HepG2 (cell line): ENCODE data around the gene VAMP5. TPM values are rescaled to one million over a fixed set of nuclear protein-coding genes. Genes with fewer than 3 reads are reported as not detected.

Experiments used
- AGO1 ChIP-seq: fragments of 200-400 bp; formaldehyde crosslinking; IDR thresholded peaks from 2 replicates; pipeline ENCODE4 v1.6.1; 2017; ENCODE audit warnings: mild to moderate bottlenecking, low read depth, low read length, moderate library complexity; ENCODE audit not compliant: poor library complexity, severe bottlenecking
- HDAC1 ChIP-seq: sonication (generic); formaldehyde crosslinking; IDR thresholded peaks from 2 replicates; pipeline ENCODE4 v1.5.1; 2020; ENCODE audit warnings: mild to moderate bottlenecking, missing genetic modification reagents
- KDM5A ChIP-seq: fragments of 200-600 bp; sonication (generic); IDR thresholded peaks from 2 replicates; pipeline ENCODE4 v1.7.0; 2018; ENCODE audit warnings: antibody characterized with exemption, mild to moderate bottlenecking, low read length, borderline replicate concordance
- KDM5B ChIP-seq: sonication (generic); formaldehyde crosslinking; IDR thresholded peaks from 2 replicates; pipeline ENCODE4 v1.4.0; 2020; ENCODE audit warnings: missing genetic modification reagents, mild to moderate bottlenecking, borderline replicate concordance
- MED13 ChIP-seq: sonication (generic); formaldehyde crosslinking; IDR thresholded peaks from 2 replicates; pipeline ENCODE4 v1.5.0; 2020; ENCODE audit warnings: missing genetic modification reagents
- NBN ChIP-seq: fragments of 450-650 bp; conservative IDR thresholded peaks from 2 replicates; pipeline ENCODE4 v1.6.1; 2017
- NFE2 ChIP-seq: sonication (generic); formaldehyde crosslinking; IDR thresholded peaks from 2 replicates; pipeline ENCODE4 v1.4.0; 2020; ENCODE audit warnings: missing genetic modification reagents
- NFIC ChIP-seq: IDR thresholded peaks from 2 replicates; pipeline ENCODE4 v1.6.1; 2012; ENCODE audit warnings: mild to moderate bottlenecking, low read length, inconsistent platforms
- PBX3 ChIP-seq: sonication (generic); formaldehyde crosslinking; IDR thresholded peaks from 2 replicates; pipeline ENCODE4 v1.8.1; 2023; ENCODE audit warnings: missing genetic modification reagents, inconsistent platforms, borderline replicate concordance
- PHF21A ChIP-seq: sonication (generic); formaldehyde crosslinking; IDR thresholded peaks from 2 replicates; pipeline ENCODE4 v1.5.0; 2020; ENCODE audit warnings: mild to moderate bottlenecking, missing genetic modification reagents
- POLR2A ChIP-seq, 2 experiments: IDR thresholded peaks; 2 replicates each; pipeline ENCODE4 v1.6.1; 2011; ENCODE audit warnings: low read depth in 2 of 2, low read length in 2 of 2, mild to moderate bottlenecking in 1 of 2, moderate library complexity in 1 of 2; ENCODE audit not compliant: insufficient read depth in 1 of 2
- RARA ChIP-seq: IDR thresholded peaks from 2 replicates; pipeline ENCODE4 v1.6.1; 2016; ENCODE audit warnings: missing genetic modification reagents, missing compliant biosample characterization
- RBFOX2 ChIP-seq: fragments of 200-400 bp; formaldehyde crosslinking; IDR thresholded peaks from 2 replicates; pipeline ENCODE4 v1.6.1; 2017; ENCODE audit warnings: low read depth, mild to moderate bottlenecking, low read length
- SOX5 ChIP-seq: IDR thresholded peaks from 2 replicates; pipeline ENCODE4 v1.6.1; 2016; ENCODE audit warnings: borderline replicate concordance
- SRSF1 ChIP-seq: fragments of 200-400 bp; formaldehyde crosslinking; optimal IDR thresholded peaks from 2 replicates; pipeline ENCODE3; 2017; ENCODE audit warnings: mild to moderate bottlenecking, low read depth, low read length, moderate library complexity
- TBL1XR1 ChIP-seq: fragments of 150-350 bp; IDR thresholded peaks from 2 replicates; pipeline ENCODE4 v1.6.1; 2014; ENCODE audit warnings: borderline replicate concordance, low read length; ENCODE audit not compliant: partially characterized antibody
- THAP11 ChIP-seq: IDR thresholded peaks from 2 replicates; pipeline ENCODE4 v1.6.1; 2016; ENCODE audit warnings: missing biosample characterization, missing genetic modification reagents
- ZBTB25 ChIP-seq: IDR thresholded peaks from 2 replicates; pipeline ENCODE4 v1.6.1; 2018; ENCODE audit warnings: missing genetic modification reagents
- ZBTB33 ChIP-seq: sonication (generic); formaldehyde crosslinking; IDR thresholded peaks from 2 replicates; pipeline ENCODE4 v1.4.0; 2020; ENCODE audit warnings: missing genetic modification reagents
- ZNF280D ChIP-seq: sonication (generic); formaldehyde crosslinking; IDR thresholded peaks from 2 replicates; pipeline ENCODE4 v1.5.1; 2020; ENCODE audit warnings: mild to moderate bottlenecking, missing genetic modification reagents
- ZNF3 ChIP-seq: IDR thresholded peaks from 2 replicates; pipeline ENCODE4 v1.7.0; 2017; ENCODE audit warnings: inconsistent platforms
- ZNF780A ChIP-seq: sonication (generic); formaldehyde crosslinking; IDR thresholded peaks from 2 replicates; pipeline ENCODE4 v1.8.0; 2022; ENCODE audit warnings: mild to moderate bottlenecking, missing genetic modification reagents, moderate library complexity
- ZNF879 ChIP-seq: sonication (generic); formaldehyde crosslinking; IDR thresholded peaks from 2 replicates; pipeline ENCODE4 v1.8.1; 2023; ENCODE audit warnings: missing genetic modification reagents
- ZSCAN22 ChIP-seq: sonication (generic); formaldehyde crosslinking; IDR thresholded peaks from 2 replicates; pipeline ENCODE4 v1.4.0; 2020; ENCODE audit warnings: mild to moderate bottlenecking, missing genetic modification reagents
- polyA plus RNA-seq, 8 experiments: library from polyadenylated mRNA; depleted of rRNA in 3 of 8; stranded (reverse) in 7 of 8; unstranded in 1 of 8; fragments of >200 nt; fragmentation: Illumina TruSeq in 4 of 8; extraction: Trizol in 4 of 8; gene quantifications; 2 replicates each; pipeline versions ENCODE4 v1.2.1 to v1.2.3, GENCODE V29; 2011 to 2016; ENCODE audit warnings: low read depth in 4 of 8, missing spikeins in 1 of 8, mixed read lengths in 1 of 8; ENCODE audit not compliant: insufficient read depth in 1 of 8
- total RNA-seq, 5 experiments: library from RNA; depleted of rRNA; stranded (reverse); fragments of >200 nt; fragmentation: Illumina TruSeq; extraction: Trizol; gene quantifications; 2 replicates each; pipeline ENCODE4 v1.2.3, GENCODE V29; 2016; ENCODE audit warnings: low read depth in 1 of 5

Gene VAMP5
- total and polyA plus RNA-seq, 2 of the 13 experiments (the other 11 are each of a cell fraction or from before 2014, with no cell fraction given) = 7.2 to 56.7 TPM

GRCh38 chr2:85539361-85540132 lies 44.7 kb upstream of the VAMP5 start (continued):
- TF ChIP-seq THAP11 (CRISPR knock-in tag) (peak; percentile 34; the same call in 1 of the 2 replicates), TBL1XR1 (no peak), PBX3 (no peak), HDAC1 (peak; percentile 65), ZSCAN22 (CRISPR knock-in tag) (no peak; the same call in 1 of the 2 replicates), POLR2A (IDR thresholded peaks at IDR 0.05; ENCODE audit: insufficient read depth in 1 of 2, low read depth in 2 of 2, low read length in 2 of 2) (peak in 1 of 2 experiments; percentile 42; a peak in 2 of 4 replicates), PHF21A (CRISPR knock-in tag) (no peak; the same call in 1 of the 2 replicates), RARA (CRISPR knock-in tag) (0 out of 2 replicates have a peak, but pooled peaks have one; percentile 43), KDM5B (CRISPR knock-in tag) (peak; percentile 99), ZNF3 (CRISPR knock-in tag) (no peak), MED13 (CRISPR knock-in tag) (0 out of 2 replicates have a peak, but pooled peaks have one; percentile 38), SOX5 (CRISPR knock-in tag) (no peak), KDM5A (peak; percentile 73; the same call in 1 of the 2 replicates), NFE2 (CRISPR knock-in tag) (no peak), SRSF1 (no peak), AGO1 (peak; percentile 94), NBN (no peak), ZNF879 (CRISPR knock-in tag) (peak; percentile 64), ZBTB33 (no peak), NFIC (no peak), ZNF780A (CRISPR knock-in tag) (no peak; the same call in 1 of the 2 replicates), ZBTB25 (CRISPR knock-in tag) (no peak), RBFOX2 (peak; percentile 94), ZNF280D (CRISPR knock-in tag) (peak; percentile 91)
